Tibial nerve (tissue), 4 donors: Measurements from ENCODE around the gene FHOD1.

ENCODE experiments used
- EP300 ChIP-seq, 2 donors: sonication (generic); formaldehyde crosslinking; IDR thresholded peaks; one replicate each; pipeline ENCODE4 v1.6.1; 2017; ENCODE audit warnings: antibody characterized with exemption in 2 of 2, mild to moderate bottlenecking in 1 of 2
- POLR2A ChIP-seq, 2 donors: fragments of 450-650 bp; IDR thresholded peaks; one replicate each; pipeline ENCODE4 v1.6.1; 2017; ENCODE audit warnings: antibody characterized with exemption in 2 of 2, mild to moderate bottlenecking in 2 of 2, moderate library complexity in 2 of 2
- TF ChIP-seq, protein P1 (sequence below), 5 experiments: fragments of 200-600 bp in 3 of 5; fragments of 450-650 bp in 2 of 5; sonication (generic) in 3 of 5; IDR thresholded peaks; one replicate each; pipeline ENCODE4 v1.5.1; 2016 to 2019; ENCODE audit warnings: antibody characterized with exemption in 5 of 5, mild to moderate bottlenecking in 3 of 5, moderate library complexity in 2 of 5

DNA sequence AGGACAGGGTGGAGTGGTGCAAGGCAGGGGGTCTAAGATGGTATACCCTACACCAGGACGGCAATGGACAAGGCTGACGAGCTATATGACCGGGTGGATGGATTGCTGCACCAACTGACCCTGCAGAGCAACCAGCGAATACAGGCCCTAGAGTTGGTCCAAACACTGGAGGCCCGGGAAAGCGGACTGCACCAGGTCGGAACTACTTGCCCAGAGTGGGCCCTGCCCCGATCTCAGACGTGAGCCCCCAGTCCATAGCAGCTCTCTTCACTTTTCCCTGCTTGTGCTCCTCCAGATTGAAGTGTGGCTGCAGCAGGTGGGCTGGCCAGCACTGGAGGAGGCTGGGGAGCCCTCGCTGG, 35.1 kb upstream of the FHOD1 start:
- TF ChIP-seq, protein P1, sequence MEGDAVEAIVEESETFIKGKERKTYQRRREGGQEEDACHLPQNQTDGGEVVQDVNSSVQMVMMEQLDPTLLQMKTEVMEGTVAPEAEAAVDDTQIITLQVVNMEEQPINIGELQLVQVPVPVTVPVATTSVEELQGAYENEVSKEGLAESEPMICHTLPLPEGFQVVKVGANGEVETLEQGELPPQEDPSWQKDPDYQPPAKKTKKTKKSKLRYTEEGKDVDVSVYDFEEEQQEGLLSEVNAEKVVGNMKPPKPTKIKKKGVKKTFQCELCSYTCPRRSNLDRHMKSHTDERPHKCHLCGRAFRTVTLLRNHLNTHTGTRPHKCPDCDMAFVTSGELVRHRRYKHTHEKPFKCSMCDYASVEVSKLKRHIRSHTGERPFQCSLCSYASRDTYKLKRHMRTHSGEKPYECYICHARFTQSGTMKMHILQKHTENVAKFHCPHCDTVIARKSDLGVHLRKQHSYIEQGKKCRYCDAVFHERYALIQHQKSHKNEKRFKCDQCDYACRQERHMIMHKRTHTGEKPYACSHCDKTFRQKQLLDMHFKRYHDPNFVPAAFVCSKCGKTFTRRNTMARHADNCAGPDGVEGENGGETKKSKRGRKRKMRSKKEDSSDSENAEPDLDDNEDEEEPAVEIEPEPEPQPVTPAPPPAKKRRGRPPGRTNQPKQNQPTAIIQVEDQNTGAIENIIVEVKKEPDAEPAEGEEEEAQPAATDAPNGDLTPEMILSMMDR (IDR thresholded peaks at IDR 0.05), result no peak
- TF ChIP-seq POLR2A (IDR thresholded peaks at IDR 0.05), result no peak
- no peak for TF ChIP-seq EP300 (IDR thresholded peaks at IDR 0.05)
